GM12872 (cell line): Measurements from ENCODE around the gene PLK1.

Source experiments
- CTCF ChIP-seq: IDR thresholded peaks from 3 replicates; pipeline ENCODE4 v1.5.1; 2011; ENCODE audit warnings: low read depth, mild to moderate bottlenecking, low read length, moderate library complexity; ENCODE audit not compliant: insufficient read depth

PLK1 gene

GRCh38 chr16:23704772-23705516 lies 26.3 kb downstream of the PLK1 start:
- no peak for TF ChIP-seq CTCF

- no peak for TF ChIP-seq CTCF
Measured at GRCh38 chr16:23705517-23705902, 26.8 kb downstream of the PLK1 start.

- no peak for TF ChIP-seq CTCF
Measured at GRCh38 chr16:23706439-23706838, 27.8 kb downstream of the PLK1 start.

- no peak for TF ChIP-seq CTCF
Measured at GRCh38 chr16:23709536-23709935, 30.8 kb downstream of the PLK1 start.

- no peak for TF ChIP-seq CTCF
Measured at GRCh38 chr16:23710008-23710407, 31.3 kb downstream of the PLK1 start.

- no peak for TF ChIP-seq CTCF
Measured at GRCh38 chr16:23710504-23710903, 31.8 kb downstream of the PLK1 start.

- TF ChIP-seq CTCF, result no peak
Measured at GRCh38 chr16:23711785-23712184, 33.1 kb downstream of the PLK1 start.
